Vagina (tissue), 2 donors: Measurements from ENCODE around the gene CFAP45. TPM values are rescaled to one million over a fixed set of nuclear protein-coding genes. Genes with fewer than 3 reads are reported as not detected.

Source experiments
- DNase-seq, 2 donors: peaks; one replicate each; pipeline ENCODE4 v3.0.0-alpha.2; 2017; ENCODE audit errors: extremely low spot score in 2 of 2
- H3K27ac ChIP-seq: fragments of 200-600 bp; sonication (generic); one replicate; pipeline ENCODE4 v1.5.1; 2019
- H3K27me3 ChIP-seq: fragments of 200-600 bp; sonication (generic); one replicate; pipeline ENCODE4 v1.5.1; 2019
- H3K36me3 ChIP-seq, 2 donors: fragments of 200-600 bp; sonication (generic); one replicate each; pipeline ENCODE4 v1.5.1; 2017 to 2019
- H3K4me1 ChIP-seq: fragments of 200-600 bp; sonication (generic); one replicate; pipeline ENCODE4 v1.5.1; 2019
- H3K4me3 ChIP-seq, 2 donors: fragments of 200-600 bp; sonication (generic); 1 replicate in 1 of 2; 2 replicates in 1 of 2; pipeline ENCODE4 v1.5.1; 2016 to 2019
- H3K9me3 ChIP-seq: fragments of 200-600 bp; sonication (generic); one replicate; pipeline ENCODE4 v1.5.1; 2019
- CTCF ChIP-seq, 3 experiments: fragments of 450-650 bp in 2 of 3; fragments of 200-600 bp in 1 of 3; sonication (generic) in 1 of 3; IDR thresholded peaks; one replicate each; pipeline ENCODE4 v1.5.1; 2017 to 2019; ENCODE audit warnings: antibody characterized with exemption in 3 of 3, mild to moderate bottlenecking in 2 of 3, moderate library complexity in 2 of 3
- POLR2A ChIP-seq, 2 donors: fragments of 450-650 bp; IDR thresholded peaks; one replicate each; pipeline ENCODE4 v1.6.1; 2017; ENCODE audit warnings: antibody characterized with exemption in 2 of 2, mild to moderate bottlenecking in 2 of 2, moderate library complexity in 2 of 2
- POLR2AphosphoS5 ChIP-seq, 2 donors: sonication (generic); formaldehyde crosslinking; IDR thresholded peaks; one replicate each; pipeline ENCODE4 v1.9.0; 2017; ENCODE audit warnings: antibody characterized with exemption in 2 of 2, mild to moderate bottlenecking in 2 of 2, low read depth in 1 of 2; ENCODE audit not compliant: insufficient read depth in 1 of 2
- intact Hi-C: fragments of 100-400 bp; cut with DNase I; formaldehyde crosslinking; loops from one replicate; pipeline ENCODE4 v1.15.1; 2023
- total RNA-seq: library from RNA; depleted of rRNA; stranded (reverse); fragments of >200 nt; gene quantifications from one replicate; pipeline ENCODE4 v1.2.3, GENCODE V29; 2016

The CFAP45 gene
- total RNA-seq, 1 donor from 2014 or later: not detected

DNA sequence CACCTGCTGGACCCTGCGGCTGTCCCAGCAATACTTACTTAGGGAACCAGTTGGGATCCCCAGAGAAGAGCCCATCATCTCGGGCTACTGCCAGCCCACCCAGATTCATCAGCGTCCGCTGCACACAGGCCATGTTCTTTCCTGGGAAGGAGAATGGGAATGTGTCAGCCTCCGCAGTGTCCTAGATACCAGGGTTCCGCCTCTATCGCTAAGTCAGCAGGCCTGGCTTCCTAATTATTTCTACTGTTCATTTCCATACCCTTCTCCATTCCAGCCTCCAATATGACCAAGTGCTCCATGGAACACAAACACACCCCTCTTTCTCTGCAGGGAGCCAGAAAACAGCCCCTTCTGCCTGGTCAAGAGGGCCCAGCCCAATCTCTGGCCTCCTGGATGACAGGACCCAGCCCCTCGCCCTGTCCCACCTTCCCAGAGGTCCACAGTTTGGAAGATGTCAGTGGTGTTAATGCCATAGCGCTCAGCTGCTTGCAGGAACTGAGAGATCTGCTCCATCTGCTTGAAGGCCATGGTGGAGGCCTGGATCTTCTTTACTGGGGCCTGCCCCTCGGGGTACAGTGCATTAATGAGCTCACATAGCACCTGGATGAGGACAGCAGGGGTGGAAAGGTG is 19.4 kb upstream of the CFAP45 start:
- peaks cover 0 to 29% of the 10 kb centered on the region in 2 donors for H3K36me3 ChIP-seq
- no peak for DNase-seq
- intact Hi-C loops: no loop called here
- no peak overlapping the region for H3K4me3 ChIP-seq
- H3K27me3 ChIP-seq: no peaks in the 10 kb centered on the region
- H3K4me1 ChIP-seq: peaks cover 81% of the 10 kb centered on the region
- no peak overlapping the region for H3K27ac ChIP-seq
- TF ChIP-seq POLR2A (IDR thresholded peaks at IDR 0.05): no peak
- TF ChIP-seq CTCF (IDR thresholded peaks at IDR 0.05): no peak
- TF ChIP-seq POLR2AphosphoS5 (IDR thresholded peaks at IDR 0.05; ENCODE audit: insufficient read depth in 1 of 2, low read depth in 1 of 2): no peak
- H3K9me3 ChIP-seq: no peaks in the 10 kb centered on the region

DNA sequence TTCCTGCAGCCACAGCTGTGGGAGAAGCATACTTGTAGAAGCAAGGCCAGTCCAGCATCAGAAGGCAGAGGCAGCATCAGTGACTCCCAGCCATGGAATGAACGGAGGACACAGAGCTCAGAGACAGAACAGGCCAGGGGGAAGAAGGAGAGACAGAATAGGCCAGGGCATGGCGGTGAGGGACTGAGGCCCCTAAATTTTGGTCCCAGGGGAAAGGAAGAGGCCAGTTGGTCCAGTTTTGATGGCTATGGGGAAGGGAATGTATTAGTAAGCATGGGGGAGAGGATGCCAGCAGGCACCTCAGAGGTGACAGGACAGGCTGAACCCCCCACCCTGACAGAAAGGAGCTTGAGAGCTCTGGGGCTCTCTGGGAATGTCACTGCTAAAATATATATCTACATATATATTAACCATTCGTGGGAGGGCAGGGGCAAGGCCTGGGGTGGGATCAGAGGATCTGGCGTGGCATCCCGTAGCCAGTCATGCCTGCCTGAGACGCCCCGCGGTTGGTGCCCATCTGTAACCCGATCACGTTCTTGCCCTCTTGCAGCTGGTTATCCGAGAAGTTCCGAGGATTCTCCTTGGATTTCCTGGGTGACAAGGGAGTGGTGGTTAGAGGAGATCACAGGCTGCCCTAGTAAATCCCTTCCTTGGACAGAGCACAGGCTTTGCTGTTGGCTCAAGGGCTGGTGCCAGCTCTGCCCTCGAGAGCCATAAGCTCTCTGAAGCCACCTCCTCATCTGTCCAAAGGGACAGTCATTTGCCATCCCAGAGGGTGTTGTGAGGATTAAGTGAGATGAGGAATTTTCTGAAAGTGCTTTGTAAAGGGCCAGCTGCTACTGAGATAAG is 18.6 kb upstream of the CFAP45 start:
- DNase-seq: no peak
- H3K4me1 ChIP-seq: peaks cover 80% of the 10 kb centered on the region
- H3K27me3 ChIP-seq: no peaks in the 10 kb centered on the region
- peaks cover 0 to 29% of the 10 kb centered on the region in 2 donors for H3K36me3 ChIP-seq
- H3K27ac ChIP-seq: no peak overlapping the region
- intact Hi-C loops: no loop called here
- no peak overlapping the region for H3K4me3 ChIP-seq
- TF ChIP-seq POLR2A (IDR thresholded peaks at IDR 0.05) (no peak), CTCF (IDR thresholded peaks at IDR 0.05) (no peak), POLR2AphosphoS5 (IDR thresholded peaks at IDR 0.05; ENCODE audit: insufficient read depth in 1 of 2, low read depth in 1 of 2) (no peak)
- no peaks in the 10 kb centered on the region for H3K9me3 ChIP-seq

- TF ChIP-seq POLR2AphosphoS5 (IDR thresholded peaks at IDR 0.05; ENCODE audit: insufficient read depth in 1 of 2, low read depth in 1 of 2) (no peak), CTCF (IDR thresholded peaks at IDR 0.05) (no peak), POLR2A (IDR thresholded peaks at IDR 0.05) (no peak)
- Histone ChIP-seq H3K36me3 (peaks cover 0 to 29% of the 10 kb centered on the region in 2 donors), H3K27ac (no peak overlapping the region), H3K4me3 (no peak overlapping the region), H3K9me3 (no peaks in the 10 kb centered on the region), H3K27me3 (no peaks in the 10 kb centered on the region), H3K4me1 (peaks cover 78% of the 10 kb centered on the region)
- intact Hi-C loops: no loop called here
- DNase-seq: no peak
Observed at GRCh38 chr1:159917533-159918351, 17.8 kb upstream of the CFAP45 start.

DNA sequence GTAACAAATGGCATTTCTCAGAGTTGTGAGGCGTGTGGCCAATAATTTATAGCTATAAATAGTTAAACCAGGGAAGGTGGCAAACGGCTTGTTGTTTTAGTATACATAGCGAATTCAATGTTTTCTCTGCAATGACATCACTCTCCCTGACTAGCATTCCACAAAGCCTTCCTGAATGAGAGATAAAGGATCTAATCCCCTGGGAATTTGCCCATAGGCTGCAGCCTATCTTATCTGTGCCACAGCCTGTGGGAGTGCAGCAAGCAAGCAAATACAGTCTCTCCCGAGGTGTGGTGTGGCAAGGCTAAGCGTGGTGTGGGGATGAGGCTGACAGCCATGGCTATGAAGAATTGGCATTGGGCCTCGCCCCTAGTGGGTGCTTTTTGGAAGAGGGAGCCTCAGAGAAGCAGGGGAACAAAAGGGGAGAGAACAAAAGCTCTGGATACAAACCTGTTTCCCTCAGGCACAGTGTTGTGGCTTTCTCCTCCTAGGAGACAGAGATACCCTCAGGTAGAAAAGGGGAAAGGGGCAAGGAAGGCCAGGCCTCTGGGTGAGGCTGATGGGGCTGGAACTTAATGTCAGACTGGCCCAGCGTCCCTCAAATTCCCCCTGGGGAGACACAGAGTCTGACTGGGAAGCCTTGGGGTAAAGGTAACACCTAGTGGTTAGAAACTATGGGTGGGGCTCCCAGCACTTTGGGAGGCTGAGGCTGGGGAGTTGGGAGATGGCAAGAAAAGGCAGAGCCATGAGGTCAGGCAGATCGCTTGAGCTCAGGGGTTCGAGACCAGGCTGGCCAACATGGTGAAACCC is 16.5 kb upstream of the CFAP45 start:
- TF ChIP-seq POLR2A (IDR thresholded peaks at IDR 0.05) (no peak), POLR2AphosphoS5 (IDR thresholded peaks at IDR 0.05; ENCODE audit: insufficient read depth in 1 of 2, low read depth in 1 of 2) (no peak), CTCF (IDR thresholded peaks at IDR 0.05) (no peak)
- Histone ChIP-seq H3K9me3 (no peaks in the 10 kb centered on the region), H3K4me1 (peaks cover 65% of the 10 kb centered on the region), H3K36me3 (peaks cover 0 to 29% of the 10 kb centered on the region in 2 donors), H3K27me3 (no peaks in the 10 kb centered on the region), H3K4me3 (no peak overlapping the region), H3K27ac (no peak overlapping the region)
- DNase-seq: no peak
- intact Hi-C loops: no loop called here
